ENCODE measurements around the gene RPL18.

RPL18 gene

DNA sequence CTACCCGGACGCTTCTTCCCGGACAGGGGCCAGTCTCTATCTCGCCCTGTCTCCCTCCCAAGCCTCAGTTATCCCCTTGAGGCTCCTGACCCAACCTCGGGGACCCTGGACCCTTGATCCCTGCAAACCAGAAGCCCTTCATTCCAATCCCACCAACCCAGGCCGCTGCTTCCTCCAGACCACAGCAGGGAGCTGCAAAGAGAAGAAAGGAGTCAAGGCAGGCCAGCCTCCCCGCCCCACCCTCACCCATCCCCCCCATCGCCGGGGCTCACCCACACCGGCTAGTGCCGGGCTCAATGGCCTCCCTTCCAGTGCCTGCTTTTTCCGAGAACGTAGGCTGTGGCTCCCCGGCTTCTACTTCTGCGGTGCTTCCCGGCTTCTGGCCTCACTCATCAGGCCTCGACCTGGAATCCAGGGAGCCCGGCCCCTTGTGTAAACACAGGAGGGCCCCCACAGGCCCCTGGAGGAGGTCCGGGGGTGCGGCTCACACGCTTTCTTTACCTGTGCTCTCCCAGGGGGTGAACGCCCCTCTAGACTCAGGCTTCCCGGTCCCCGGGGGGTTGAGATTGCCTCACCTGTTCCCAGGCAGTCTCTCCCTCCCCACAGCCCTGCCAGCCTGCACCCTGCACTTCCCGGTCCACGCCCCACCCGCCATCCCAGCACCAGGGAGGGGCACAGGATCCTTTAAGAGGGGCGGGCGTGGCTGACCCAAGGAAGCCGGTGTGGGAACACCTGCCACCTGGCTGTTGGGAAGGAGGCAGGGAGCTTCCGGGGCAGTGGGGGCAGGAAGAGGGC, 4.3 kb downstream of the RPL18 start, which contains the start of gene FAM83E:
Gene FAM83E, minus strand, starts transcription at position 641 of the 795 bp plus-strand sequence. CDS start 1,704 bp downstream, outside the sequence.
- DNase-seq (ENCODE audit: low read depth), result no peak

DNA sequence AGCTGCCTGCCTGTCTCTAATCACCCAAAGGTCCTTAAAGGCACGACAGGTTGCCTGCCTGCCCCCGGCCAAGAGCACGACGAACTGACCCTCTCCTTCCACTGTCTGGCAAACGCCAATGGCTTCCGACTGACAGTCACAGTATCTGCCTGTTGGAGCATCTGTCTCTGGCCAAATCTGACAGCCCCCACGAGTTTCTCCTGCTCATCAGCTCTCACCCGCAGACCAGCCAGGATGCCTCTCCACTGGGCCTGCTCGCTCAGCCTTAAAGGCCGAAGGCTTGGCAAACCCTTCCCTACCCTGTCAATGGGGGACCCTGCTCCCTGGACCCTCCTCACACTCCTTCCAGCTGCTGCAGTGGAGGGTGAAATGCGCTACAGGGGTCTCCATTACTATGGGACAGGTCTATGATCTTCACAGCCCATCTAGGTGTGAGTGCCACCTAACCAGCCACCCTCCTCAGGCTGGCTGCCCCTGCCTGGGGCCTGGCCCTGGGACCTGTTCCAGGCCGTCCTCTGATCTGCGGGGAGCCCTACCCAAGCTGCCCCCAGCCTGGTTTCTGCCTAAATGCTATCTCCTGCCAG, 5.0 kb downstream of the RPL18 start:
- no peak for DNase-seq (ENCODE audit: low read depth)

DNA sequence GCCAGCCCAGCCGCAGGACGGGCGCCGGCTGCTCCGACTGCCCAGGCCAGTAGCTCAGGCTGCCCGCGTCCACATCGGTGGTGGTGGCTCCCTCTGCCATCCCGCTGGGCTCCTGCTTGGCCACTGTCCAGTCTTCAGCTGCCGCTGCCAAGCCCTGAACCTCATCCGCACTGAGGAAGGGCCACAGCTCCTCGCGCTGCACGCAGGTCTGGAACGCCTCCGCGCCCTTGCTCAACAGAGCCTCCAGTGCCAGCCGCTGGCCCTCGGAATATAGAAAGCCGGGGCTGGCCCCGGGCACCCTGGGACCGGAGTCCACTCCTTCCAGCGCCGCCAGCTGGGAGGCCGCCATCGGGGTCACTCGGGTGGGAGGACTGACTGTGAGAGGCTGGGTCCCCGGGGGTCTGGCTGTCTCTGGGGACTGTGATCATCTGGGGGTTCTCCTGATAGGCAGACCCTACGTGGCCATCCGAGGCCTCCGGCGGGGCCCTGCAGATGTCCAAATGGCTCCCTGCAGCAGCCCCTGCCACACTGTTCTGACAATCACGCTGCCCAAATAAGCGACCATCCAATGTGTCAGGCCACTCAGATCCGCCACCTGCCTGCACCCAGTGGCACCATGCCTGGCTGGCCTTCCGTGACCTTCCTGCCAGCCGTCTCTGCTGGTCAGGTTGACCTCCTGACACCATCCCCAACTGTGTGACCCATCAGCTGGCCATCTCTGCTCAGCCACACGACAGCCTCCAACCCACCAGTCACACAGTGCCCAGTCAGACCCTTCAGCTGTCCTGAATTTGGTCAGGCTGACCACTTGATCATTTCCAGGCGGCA, 5.7 kb downstream of the RPL18 start:
- no peak for DNase-seq (ENCODE audit: low read depth)

DNA sequence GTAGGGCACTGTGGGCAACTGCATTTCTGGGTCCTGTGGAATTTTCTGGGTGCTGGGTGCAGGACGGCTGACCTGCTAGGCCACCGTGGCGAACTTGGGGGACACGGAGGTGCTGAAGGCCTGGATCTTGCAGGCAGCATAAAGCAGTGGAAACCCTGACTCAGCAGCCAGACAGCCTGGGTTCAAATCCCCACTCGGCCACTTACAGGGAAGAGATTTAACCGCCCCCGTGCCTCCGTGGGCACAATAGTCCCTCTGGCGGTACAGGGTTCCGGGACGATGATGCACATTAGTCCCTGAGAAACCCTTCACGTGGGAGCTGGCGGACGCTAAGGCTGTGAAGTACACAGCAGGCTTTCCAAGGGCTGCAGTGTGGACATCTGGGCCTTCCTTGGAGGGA, 7.1 kb downstream of the RPL18 start:
- DNase-seq (ENCODE audit: low read depth), result no peak

DNA sequence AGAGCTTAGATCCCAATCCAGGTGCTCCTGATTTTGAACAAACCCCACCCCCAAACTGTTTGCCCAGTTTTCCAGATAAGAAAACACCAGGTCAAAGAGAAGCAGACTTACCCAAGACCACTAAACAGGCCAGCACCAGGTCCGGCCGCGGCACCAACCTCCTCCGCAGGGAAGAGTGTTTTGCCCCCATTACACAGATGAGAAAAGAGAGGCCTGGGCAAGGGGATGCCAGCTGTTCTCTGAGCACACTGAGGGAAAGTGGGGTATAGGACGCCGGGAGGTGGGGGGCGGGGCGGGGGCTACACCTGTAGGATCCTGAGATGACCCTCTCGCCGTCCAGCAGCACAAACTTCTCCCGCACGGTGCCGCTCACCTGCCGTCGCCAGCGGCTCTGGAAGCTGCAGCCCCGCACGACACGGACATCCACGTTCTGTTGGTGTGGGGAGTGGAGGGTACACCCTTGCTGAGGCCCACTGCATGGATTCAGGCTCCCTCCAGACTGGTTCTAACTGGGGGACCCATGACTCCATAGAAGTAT, 9.3 kb downstream of the RPL18 start:
- DNase-seq (ENCODE audit: low read depth), result no peak

DNA sequence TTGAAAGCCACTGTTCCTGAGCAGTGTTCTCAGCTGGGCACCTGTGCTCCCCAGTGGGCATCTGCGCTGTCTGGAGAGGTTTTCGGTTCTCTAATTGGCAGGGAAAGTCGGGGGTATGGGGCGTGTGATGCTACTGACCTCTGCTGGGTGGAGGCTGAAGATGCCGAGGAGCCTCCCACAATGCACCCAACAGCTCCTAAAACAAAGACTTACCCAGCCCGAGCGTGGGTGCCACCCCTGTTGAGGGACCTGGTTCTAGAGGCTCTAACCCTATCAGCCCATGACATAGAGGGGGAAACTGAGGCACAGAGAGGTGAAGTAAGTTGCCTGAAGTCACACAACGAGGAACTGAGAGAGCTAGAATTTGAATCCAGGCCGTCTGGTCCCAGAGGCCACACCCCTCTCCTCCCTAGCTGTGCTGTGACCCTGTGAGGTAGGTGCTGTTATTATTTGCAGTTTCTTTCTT, 10.1 kb downstream of the RPL18 start:
- DNase-seq (ENCODE audit: low read depth), result no peak

DNA sequence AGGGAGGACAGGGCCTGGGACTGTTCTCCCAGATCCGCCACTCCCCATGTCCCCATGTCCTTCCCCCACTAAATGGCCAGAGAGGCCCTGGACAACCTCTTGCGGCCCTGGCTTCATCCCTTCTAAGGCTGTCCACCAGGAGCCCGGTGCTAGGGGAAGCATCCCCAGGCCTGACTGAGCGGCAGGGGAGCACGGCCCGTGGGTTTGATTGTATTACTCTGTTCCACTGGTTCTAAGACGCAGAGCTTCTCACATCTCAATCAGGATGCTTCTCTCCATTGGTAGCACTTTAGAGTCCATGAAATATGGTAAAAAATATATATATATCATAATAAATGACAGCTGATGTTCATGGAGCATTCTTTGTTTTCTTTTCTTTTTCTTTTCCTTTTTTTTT, 11.6 kb downstream of the RPL18 start:
- DNase-seq (ENCODE audit: low read depth), result no peak

DNA sequence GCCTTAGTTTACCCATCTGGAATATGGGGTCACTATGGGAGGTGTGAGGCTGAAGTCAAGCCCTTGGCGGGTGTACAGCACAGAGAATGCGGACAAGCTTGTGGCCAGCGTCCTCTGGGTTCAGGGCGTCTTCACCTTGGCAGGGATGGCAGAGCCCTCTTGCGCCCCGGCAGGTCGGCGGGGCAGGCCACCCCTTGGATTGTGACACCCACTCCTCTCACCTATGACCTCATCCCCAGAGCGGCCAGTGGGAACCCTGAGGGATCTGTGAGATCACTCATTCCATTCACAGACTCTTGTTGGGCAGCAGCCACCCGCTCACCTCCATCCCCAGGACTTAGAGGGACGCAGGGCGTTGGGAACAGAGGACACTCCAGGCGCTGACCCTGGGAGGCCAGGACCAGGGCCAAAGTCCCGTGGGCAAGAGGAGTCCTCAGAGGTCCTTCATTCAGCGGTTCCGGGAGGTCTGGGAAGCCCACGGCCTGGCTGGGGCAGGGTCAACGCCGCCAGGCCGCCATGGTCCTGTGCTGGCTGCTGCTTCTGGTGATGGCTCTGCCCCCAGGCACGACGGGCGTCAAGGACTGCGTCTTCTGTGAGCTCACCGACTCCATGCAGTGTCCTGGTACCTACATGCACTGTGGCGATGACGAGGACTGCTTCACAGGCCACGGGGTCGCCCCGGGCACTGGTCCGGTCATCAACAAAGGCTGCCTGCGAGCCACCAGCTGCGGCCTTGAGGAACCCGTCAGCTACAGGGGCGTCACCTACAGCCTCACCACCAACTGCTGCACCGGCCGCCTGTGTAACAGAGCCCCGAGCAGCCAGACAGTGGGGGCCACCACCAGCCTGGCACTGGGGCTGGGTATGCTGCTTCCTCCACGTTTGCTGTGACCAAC, 12.3 kb downstream of the RPL18 start, which contains the start of gene SPACA4:
Gene SPACA4, plus strand, starts transcription at position 280 of the 896 bp plus-strand sequence. Its CDS starts 237 bp downstream, at position 517.
- no peak for DNase-seq (ENCODE audit: low read depth)

DNA sequence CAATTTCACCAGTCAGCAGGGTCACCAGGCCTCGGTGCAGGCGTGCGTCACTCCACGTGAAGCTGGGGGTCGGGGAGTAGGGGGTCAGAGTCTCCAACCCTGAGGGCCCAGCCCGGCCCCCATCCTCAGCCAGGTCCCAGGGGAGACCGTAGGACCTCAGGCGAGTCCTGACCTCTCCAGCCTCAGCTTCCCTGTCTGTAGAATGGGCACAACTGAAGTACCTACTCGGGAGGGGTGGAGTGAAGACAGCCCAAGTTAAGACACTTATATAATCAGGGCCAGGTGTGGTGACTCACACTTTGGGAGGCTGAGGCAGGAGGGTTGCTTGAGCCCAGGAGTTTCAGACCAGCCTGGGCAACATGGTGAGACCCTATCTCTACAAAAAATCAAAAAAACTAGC, 15.1 kb downstream of the RPL18 start:
- DNase-seq (ENCODE audit: low read depth), result no peak

DNA sequence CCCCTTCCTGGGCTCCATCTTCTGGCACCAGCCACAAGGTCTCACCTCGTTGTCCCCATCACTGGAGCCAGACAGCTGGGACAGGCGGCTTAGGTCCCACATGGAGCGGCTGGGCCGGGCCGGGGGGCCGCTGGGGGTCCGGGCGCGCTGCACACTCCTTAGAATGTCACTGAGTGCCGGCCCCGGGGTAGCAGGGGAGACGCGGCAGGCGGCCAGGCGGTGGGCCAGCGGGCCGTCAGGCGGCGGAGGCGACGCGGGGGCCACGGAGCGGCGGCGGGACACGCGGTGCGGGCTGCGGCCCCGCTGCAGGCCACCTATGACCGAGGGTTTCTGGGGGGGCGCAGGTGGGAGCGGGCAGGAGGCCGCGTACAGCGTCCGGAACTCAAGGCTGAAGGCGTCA, 15.5 kb downstream of the RPL18 start:
- DNase-seq (ENCODE audit: low read depth), result no peak

DNA sequence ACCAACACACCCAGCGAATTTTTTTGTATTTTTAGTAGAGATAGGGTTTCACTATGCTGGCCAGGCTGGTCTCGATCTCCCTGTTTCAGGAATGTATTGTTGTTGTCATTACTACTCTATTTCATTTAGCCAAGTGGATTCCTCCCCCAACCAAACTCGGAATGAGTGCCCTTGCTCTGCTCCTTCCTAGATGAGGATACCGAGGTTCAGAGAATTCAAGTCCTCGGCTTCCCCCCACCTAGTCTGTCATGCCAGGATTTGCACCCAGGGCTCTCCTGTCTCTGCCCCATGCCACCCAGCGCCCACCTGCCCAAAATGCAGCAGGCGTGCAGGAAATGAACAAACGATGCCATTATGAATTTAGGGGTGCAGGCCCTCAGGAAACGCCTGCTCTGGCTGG, 16.0 kb downstream of the RPL18 start:
- no peak for DNase-seq (ENCODE audit: low read depth)

DNA sequence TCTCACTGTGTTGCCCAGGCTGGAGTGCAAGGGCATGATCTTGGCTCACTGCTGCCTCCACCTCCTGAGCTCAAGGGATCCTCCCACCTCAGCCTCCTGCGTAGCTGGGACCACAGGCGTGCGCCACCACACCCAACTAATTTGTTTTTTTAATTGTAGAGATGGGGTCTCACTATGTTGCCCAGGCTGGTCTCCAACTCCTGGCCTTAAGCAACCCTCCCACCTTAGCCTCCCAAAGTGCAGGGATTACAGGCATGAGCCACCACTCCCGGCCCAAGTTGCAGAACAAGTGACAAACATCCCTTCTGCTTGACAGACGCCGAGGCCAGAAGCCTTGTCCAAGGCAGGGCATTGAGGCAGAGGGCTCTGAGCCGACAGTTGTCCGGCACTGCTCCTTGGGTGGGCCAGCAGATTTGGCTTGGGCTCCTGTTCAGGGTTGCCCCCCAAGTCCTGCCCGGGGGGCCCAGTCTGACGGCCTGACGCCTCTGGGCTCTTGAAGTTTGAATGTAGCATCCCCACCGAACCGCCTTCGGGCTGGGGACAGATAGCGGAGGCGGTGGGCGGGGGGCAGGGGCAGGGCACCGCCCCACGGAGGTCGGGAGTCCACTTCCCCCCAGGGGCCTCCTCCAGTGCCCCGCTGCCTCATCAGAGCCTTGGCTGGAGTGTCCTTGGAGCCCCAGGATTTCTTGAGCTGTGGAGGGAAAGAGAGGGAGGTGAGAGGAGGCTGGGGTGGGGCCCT, 18.1 kb downstream of the RPL18 start:
- DNase-seq (ENCODE audit: low read depth), result no peak

DNA sequence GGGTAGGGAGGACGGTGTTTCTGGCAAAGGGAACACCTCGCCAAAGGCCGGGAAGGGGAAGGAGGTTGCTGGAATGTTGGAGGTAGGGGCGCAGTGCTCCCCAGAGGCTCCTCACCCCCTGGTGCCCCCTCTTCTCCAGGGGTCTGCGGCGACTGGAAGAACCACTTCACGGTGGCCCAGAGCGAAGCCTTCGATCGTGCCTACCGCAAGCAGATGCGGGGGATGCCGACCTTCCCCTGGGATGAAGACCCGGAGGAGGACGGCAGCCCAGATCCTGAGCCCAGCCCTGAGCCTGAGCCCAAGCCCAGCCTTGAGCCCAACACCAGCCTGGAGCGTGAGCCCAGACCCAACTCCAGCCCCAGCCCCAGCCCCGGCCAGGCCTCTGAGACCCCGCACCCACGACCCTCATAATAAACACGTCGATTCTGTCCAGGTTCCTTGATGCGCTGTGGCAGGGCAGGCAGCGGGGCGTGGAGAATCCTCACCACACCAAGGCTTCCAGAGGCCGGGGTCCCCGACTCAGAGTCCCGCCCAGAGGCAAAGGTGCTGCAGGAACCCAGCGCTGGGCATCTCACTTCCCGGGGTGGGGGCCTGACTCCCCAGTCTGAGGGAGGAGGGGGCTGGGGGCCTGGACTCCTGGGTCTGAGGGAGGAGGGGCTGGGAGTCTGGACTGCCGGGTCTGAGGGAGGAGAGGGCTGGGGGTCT, 19.8 kb downstream of the RPL18 start:
- no peak for DNase-seq (ENCODE audit: low read depth)

DNA sequence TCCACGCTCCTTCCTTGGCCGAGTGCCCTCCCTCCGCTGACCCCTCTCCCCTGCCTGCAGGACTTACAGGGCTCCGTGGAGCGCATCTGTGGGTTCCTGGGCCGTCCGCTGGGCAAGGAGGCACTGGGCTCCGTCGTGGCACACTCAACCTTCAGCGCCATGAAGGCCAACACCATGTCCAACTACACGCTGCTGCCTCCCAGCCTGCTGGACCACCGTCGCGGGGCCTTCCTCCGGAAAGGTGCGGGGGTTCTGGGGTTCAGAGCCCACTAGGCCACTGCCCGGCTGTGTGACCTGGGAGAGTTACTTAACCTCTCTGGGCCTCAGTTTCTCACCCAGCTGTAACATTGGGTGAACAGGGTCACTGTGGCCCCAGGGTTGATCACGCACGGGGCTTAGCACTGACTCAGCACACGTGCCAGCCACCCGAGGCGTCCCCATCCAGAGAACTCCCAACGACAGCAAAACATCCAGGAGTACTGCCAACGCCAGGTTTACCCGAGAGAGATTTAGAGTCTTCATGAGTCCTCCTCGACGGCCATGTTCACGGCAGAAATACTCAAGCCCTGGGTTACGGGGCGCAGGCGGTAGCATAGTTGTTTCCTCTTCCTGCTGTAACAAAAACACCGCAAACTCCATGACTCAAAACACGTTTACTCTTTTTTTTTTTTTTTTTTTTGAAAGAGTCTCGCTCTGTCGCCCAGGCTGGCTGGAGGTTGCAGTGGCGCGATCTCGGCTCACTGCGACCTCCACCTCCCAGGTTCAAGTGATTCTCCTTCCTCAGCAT, 22.1 kb downstream of the RPL18 start:
- no peak for DNase-seq (ENCODE audit: low read depth)

DNA sequence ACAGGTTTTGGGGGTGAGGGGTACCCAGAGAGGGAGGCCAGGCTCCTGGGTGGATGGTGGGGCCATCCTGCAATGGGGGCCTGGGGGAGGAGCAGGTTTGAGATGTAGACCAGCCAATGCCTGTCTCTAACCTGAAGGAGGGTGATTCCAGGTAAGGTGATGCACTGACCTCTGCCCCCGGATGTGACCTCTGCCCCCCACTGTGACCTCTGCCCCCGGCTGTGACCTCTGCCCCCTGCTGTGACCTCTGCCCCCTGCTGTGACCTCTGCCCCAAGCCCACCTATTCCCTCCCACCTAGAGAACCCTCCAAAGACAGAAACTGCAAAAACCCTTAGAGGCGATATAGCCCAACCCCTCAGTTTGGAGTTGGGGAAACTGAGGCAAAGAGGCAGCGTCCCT, 22.7 kb downstream of the RPL18 start:
- no peak for DNase-seq (ENCODE audit: low read depth)

DNA sequence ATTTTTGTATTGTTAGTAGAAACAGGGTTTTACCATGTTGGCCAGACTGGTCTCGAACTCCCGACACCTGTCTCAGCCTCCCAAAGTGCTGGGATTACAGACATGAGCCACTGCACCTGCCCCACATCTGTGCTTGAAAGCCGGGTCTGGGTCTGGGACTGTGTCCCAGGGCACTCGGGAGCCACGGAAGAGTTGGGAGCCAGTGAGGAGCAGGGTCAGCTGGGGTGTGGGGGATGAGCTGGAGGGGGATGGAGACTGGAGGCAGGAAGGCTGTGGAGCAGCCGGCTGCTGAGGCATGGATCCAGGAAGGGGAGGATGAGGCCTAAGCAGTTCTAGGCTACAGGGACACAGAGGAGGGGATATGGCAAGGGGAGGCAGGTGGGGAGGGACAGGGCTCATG, 23.1 kb downstream of the RPL18 start:
- no peak for DNase-seq (ENCODE audit: low read depth)

DNA sequence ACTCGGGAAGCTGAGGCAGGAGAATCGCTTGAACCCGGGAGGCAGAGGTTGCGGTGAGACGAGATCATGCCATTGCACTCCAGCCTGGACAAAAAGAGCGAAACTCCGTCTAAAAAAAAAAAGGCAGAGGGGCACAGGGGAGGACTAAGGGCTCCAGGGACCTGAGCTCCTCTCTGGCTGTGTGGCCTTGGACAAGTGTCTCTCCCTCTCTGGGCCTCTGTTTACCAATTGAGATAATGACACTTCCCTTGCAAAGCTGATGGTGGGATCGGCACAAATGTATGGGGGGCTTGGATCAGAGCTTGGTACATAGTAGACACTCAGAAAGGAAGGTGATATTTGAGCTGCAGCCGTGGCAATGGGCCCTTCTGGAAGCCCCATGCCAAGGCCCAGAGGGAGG, 23.8 kb downstream of the RPL18 start:
- no peak for DNase-seq (ENCODE audit: low read depth)

DNA sequence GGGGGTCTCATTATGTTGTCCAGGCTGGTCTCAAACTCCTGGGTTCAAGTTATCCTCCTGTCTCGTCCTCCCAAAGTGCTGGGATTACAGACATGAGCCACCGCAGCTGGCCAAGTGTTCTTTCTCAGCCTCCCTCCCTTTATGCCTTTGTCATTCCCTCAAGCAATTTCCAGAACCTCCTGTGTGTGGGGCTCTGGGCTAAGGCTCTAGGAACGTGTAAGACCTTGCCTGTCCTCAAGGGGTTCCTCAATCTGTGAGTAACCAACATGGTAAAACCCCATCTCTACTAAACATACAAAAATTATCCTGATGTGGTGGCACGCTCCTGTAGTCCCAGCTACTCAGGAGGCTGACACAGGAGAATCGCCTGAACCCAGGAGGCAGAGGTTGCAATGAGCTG, 28.0 kb downstream of the RPL18 start:
- DNase-seq (ENCODE audit: low read depth), result no peak
